ENCODE results near the gene DDIAS. TPM values are rescaled to one million over a fixed set of nuclear protein-coding genes. Genes with fewer than 3 reads are reported as not detected.

The DDIAS gene
- total and polyA plus RNA-seq, 2 donors (not counting 3 experiments of a cell fraction or from before 2014, with no cell fraction given): 4.5 to 9.2 TPM

DNA sequence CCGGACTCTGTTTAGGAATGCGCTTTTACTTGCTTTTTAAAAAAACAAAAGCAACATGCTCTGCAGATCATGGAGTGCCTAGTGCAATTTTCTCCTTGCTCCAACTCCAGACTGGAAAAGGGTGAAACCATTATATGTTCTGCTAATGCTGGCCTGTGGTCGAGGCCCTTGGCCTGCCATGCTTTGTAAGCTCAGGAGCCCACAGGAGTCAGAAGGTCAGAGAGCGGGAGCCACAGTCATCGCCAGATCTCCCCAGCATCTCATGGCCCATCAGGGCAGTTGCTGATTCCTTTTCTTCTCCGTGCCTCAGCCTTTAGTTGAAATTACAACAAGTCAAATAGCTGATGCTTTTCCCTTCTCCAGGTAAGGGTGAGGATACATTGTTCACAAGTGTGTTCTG, 80.3 kb downstream of the DDIAS start:
- Histone ChIP-seq H3K79me2 (ENCODE audit: control insufficient read depth, insufficient read depth, low read length) (no peaks in the 10 kb centered on the region), H3K9me3 (replicated peaks; ENCODE audit: control insufficient read depth, insufficient read depth, low read length) (no peaks in the 10 kb centered on the region), H3K4me2 (ENCODE audit: insufficient read depth, low read length) (no peak overlapping the region), H3K4me3 (replicated peaks in 1 of 3; ENCODE audit: insufficient read depth in 1 of 3, low read depth in 1 of 3, low read length in 3 of 3) (no peak overlapping the region), H2AFZ (ENCODE audit: low read depth, low read length) (no peak overlapping the region), H3K27ac (ENCODE audit: insufficient read depth, low read depth, low read length) (no peak overlapping the region), H3K36me3 (ENCODE audit: control insufficient read depth in 2 of 2, extremely low read depth in 1 of 2, insufficient read depth in 2 of 2, low read length in 2 of 2) (peaks cover 0 to 3% of the 10 kb centered on the region in 2 experiments), H3K27me3 (ENCODE audit: control insufficient read depth in 2 of 2, insufficient read depth in 2 of 2, low read length in 2 of 2) (no peaks in the 10 kb centered on the region), H3K4me1 (ENCODE audit: control insufficient read depth, extremely low read depth, insufficient read depth, low read length) (peaks cover 29% of the 10 kb centered on the region), H3K9me1 (replicated peaks; ENCODE audit: control insufficient read depth, extremely low read depth, insufficient read depth, low read length) (no peaks in the 10 kb centered on the region), H4K20me1 (replicated peaks; ENCODE audit: control insufficient read depth, extremely low read depth, insufficient read depth, low read length) (no peaks in the 10 kb centered on the region), H3K9ac (replicated peaks; ENCODE audit: extremely low read depth, insufficient read depth, low read length) (no peak overlapping the region)
- DNase-seq (ENCODE audit: low read depth, low spot score): no peak
- CTCF ChIA-PET: no interaction called here
- POLR2A ChIA-PET: interaction anchor here (0.6 kb wide), 1 partner anchor 17 kb away, joined by 3 read pairs; no protein-coding TSS in a partner anchor
- FAIRE-seq: no peak
- intact Hi-C loops (cut with micrococcal nuclease) (no loop called here), dilution Hi-C loops (cut with MboI; ENCODE audit: extremely low pct_ligation_motif_present, low sequenced_read_pairs) (no loop called here)
- BruUV-seq (replicated peaks): no TSS peak
- TF ChIP-seq POLR2A (IDR thresholded peaks at IDR 0.05; ENCODE audit: low read depth, low read length): no peak

Other genes starting within 250 kb of the DDIAS start
- not detected in 2 replicates for gene FAM181B, start 167.9 kb upstream of the DDIAS start, total RNA-seq
- 0.03 TPM in 1 of 2 replicates, not detected in the other for gene FAM181B, start 167.9 kb upstream of the DDIAS start, polyA plus RNA-seq
- gene PRCP, start 1.3 kb upstream of the DDIAS start, total RNA-seq: 149 and 170 TPM in 2 replicates
- 265 and 277 TPM in 2 replicates for gene PRCP, start 1.3 kb upstream of the DDIAS start, polyA plus RNA-seq
- 14.6 and 18.4 TPM in 2 replicates for gene RAB30, start 170.2 kb downstream of the DDIAS start, total RNA-seq
- 3.1 and 4.1 TPM in 2 replicates for gene RAB30, start 170.2 kb downstream of the DDIAS start, polyA plus RNA-seq